WI38 (cell line): ENCODE data around the gene ARL9.

Experiments used
- H3K4me3 ChIP-seq: 2 replicates; pipeline ENCODE4 v1.5.1; 2011; ENCODE audit warnings: low read depth, mild to moderate bottlenecking, control low read depth, low read length
- CTCF ChIP-seq: IDR thresholded peaks from 2 replicates; pipeline ENCODE4 v1.5.1; 2012; ENCODE audit warnings: low read depth, mild to moderate bottlenecking, control low read depth, low read length

The ARL9 gene

GRCh38 chr4:56496241-56496640 is 9.3 kb upstream of the ARL9 start:
- TF ChIP-seq CTCF = no peak
- H3K4me3 ChIP-seq = no peak overlapping the region

- no peak for TF ChIP-seq CTCF
- H3K4me3 ChIP-seq = no peak overlapping the region
These were observed 5.5 kb downstream of the ARL9 start for GRCh38 chr4:56511098-56511497.

- TF ChIP-seq CTCF = no peak
These were observed 6.6 kb downstream of the ARL9 start for GRCh38 chr4:56512166-56512565.

GRCh38 chr4:56513517-56513916 is 7.9 kb downstream of the ARL9 start:
- no peak for TF ChIP-seq CTCF
- H3K4me3 ChIP-seq = no peak overlapping the region

More at GRCh38 chr4:56512166-56512565, 6.6 kb downstream of the ARL9 start:
- no peak overlapping the region for H3K4me3 ChIP-seq

GRCh38 chr4:56530269-56531148 is 24.9 kb downstream of the ARL9 start:
- no peak for TF ChIP-seq CTCF
- peak overlapping the region; percentile 68 for H3K4me3 ChIP-seq

GRCh38 chr4:56531149-56531770 is 25.7 kb downstream of the ARL9 start:
- no peak for TF ChIP-seq CTCF
- H3K4me3 ChIP-seq = peak overlapping the region; percentile 68

GRCh38 chr4:56531823-56532222 is 26.2 kb downstream of the ARL9 start:
- H3K4me3 ChIP-seq = no peak overlapping the region
- no peak for TF ChIP-seq CTCF
